ENCODE results near the gene UBASH3A. TPM values are rescaled to one million over a fixed set of nuclear protein-coding genes. Genes with fewer than 3 reads are reported as not detected.

Gene UBASH3A
- polyA plus RNA-seq, 5 donors = 0.12 to 0.23 (median 0.14) TPM

GRCh38 chr21:42451941-42452340 lies 48.2 kb downstream of the UBASH3A start:
- no peak for DNase-seq

DNA sequence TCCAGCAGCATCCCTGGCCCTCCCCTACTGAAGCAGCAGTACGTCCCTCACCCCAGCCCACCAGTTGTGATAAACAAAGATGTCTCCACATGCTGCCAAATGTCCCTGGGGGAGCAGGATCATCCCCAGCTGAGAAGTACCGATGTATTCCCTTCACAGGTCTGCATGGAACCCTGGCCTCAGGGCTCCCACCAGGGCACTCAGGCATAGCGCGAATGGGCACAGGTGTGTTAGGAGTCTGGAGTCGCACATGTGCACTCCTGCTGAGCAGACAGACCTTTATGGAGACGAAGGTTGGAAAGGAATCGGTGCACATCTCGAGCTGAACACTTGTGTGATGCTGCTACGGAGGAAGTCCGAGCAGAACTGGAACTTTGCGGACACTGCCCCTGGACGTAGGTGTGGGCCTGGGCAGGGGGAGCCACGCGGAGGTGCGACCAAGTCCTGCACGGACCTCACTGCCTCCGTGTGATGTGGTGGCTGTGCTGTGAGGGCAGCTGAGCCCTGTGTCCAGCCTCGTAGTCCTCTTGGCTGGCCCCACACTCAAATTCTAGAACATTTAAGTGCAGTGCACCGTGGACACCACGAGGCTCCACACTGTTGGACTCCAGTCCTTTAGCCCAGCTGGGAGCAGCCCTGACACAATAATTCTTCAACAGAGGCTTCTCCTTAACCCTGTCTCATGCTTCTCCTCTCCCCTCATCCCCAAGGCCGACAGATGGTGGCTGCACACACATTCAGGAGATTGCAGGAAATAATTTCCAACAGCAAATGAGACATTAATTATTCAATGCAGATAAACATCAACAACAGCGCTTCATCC lies 48.9 kb downstream of the UBASH3A start:
- no peak for DNase-seq

GRCh38 chr21:42453224-42453985 lies 49.7 kb downstream of the UBASH3A start:
- DNase-seq = no peak

GRCh38 chr21:42453986-42454570 lies 50.4 kb downstream of the UBASH3A start:
- no peak for DNase-seq

- DNase-seq = no peak
Measured at GRCh38 chr21:42454786-42455185, 51.1 kb downstream of the UBASH3A start.

DNA sequence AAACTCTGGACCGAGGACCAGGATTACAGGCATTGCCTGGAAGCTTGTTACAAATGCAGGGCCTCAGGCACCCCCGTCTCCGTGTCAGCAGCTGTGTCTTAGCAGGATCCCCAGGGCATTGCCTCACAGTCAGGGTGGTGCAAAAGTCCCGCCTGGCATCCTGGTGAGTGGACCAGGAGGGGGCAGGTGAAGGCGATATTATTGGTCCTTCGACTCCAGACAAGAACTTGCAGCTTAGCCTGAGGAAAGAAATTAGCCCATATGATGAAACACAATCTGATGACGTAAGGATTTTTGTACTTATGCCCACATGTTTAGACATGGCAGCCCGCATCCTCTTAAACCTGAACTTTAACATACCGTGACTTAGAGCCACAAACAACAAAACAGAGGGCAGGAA lies 51.5 kb downstream of the UBASH3A start:
- no peak for DNase-seq

GRCh38 chr21:42455754-42456440 lies 52.2 kb downstream of the UBASH3A start:
- no peak for DNase-seq

DNA sequence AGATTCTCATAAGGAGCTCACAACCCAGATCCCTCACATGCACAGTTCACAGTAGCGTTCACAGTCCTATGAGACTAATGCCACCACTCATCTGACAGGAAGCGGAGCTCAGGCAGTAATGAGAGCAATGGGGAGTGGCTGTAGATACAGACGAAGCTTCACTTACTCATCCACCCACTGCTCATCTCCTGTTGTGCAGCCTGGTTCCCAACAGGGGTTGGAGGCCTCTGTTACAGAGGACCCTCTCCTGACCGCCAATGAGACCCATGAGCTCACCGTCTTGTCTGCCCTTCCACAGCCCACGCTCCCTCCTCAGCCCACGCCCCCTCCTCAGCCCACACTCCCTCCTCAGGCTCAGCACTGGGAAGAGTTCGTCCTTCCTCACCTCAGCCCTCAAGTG lies 52.8 kb downstream of the UBASH3A start:
- DNase-seq = no peak

- DNase-seq = no peak
Measured at GRCh38 chr21:42459082-42459460, 55.4 kb downstream of the UBASH3A start.

- no peak for DNase-seq
Measured at GRCh38 chr21:42459546-42460215, 56.0 kb downstream of the UBASH3A start.

GRCh38 chr21:42460391-42461184 lies 56.9 kb downstream of the UBASH3A start:
- DNase-seq = no peak

GRCh38 chr21:42461185-42461520 lies 57.5 kb downstream of the UBASH3A start:
- no peak for DNase-seq

DNA sequence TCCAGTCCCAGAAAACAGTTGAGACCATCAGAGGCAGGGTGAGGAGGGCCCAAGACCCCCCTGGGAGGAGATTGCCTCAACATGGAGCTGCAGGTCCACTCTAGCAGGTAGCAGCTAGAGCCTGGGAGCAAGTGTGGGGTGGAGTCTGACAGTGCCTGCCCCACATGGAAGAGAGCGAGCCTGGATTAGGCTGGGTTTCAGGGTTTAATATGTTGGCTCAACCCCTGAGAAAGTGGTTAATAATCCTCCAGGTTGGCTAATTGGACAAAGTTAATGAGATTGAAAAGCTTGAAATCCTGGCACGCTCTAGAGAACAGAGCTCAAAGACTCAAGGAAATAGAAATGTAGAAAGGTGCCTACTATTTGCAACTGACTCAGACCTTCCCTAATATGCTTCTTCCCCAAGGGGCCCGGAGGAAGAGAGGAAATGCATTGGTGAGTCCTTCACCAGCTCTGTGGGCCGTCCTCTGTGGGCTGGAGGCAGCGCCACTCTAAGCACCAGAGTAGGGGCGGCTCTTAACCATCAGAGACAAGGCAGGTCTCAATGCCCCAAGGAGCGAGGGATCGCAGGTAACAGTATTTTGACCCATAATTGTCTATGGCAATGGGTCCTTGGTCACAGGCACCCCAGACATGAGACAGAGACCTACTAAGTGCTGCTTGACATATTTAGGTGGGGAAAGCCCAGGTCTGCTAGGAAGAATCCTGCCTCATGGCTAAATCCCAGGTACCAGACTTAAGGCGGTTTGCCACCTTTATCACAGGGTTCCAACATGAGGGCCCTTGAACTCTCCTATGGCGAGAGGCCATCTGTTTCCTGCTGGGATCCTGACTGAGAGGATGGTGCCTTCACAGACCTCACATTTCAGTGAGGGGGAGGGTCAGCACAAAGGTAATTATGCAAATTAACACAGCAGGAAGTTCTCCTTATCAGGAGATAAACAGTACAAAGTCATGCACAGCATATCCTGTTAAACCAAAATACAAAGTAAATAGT lies 58.5 kb downstream of the UBASH3A start:
- no peak for DNase-seq

GRCh38 chr21:42463861-42464515 lies 60.3 kb downstream of the UBASH3A start:
- DNase-seq = no peak

DNA sequence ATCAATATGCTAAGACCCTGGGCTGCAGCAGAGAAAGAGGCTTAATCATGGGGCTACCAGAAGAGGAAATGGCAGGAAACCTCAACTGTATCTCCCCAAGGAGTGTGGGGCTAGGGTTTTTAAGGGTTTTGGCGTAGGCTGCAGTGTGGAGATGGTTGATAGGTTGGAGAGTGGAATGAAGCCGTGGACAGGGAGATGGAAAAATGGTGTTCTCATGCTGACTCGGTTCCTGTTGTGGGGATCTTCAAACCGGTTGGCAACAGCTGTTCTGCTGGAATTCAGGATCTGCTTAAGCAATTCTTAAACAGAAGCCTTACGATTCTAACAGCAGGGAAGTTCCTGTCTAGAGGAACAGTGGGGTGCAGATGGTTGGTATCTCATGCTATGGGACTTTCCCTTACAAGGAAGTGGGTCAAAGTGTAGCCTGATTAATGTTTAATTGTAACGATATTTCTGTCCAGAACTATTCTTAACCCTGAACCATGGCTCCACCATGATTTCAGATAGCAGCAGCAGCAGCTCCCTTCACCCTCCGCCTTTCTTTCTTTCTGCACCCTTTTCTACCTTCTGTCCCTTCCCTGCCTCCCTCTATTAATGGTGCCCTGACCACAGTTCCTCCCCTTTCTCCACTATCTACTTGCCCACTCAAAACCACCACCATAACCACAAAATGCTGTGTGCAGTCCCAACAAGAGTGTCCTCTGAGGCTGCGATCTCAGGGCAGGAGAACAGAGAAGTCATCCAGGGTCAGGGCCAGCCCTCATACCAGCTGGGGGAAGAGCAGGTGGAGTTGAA lies 61.5 kb downstream of the UBASH3A start:
- no peak for DNase-seq

- no peak for DNase-seq
Measured at GRCh38 chr21:42465803-42466127, 62.1 kb downstream of the UBASH3A start.

GRCh38 chr21:42466700-42467099 lies 63.0 kb downstream of the UBASH3A start:
- no peak for DNase-seq

All from right lung (tissue), 5 donors.